ENCODE measurements around the gene SFMBT2. TPM values are rescaled to one million over a fixed set of nuclear protein-coding genes. Genes with fewer than 3 reads are reported as not detected.

SFMBT2 gene
- total and polyA plus RNA-seq, 5 donors from 2014 or later, result 1.3 to 21.2 (median 1.6) TPM

GRCh38 chr10:7170626-7171322 lies 240.1 kb downstream of the SFMBT2 start:
- no peak overlapping the region for H3K4me3 ChIP-seq (ENCODE audit: low read depth, low read length)
- peaks cover 8 to 14% of the 10 kb centered on the region in 2 experiments for H3K9me3 ChIP-seq (ENCODE audit: control insufficient read depth in 2 of 2, low read length in 2 of 2)
- no peaks in the 10 kb centered on the region for H3K4me1 ChIP-seq (ENCODE audit: control insufficient read depth, insufficient read depth, low read length, poor library complexity, severe bottlenecking)
- Mint-ChIP-seq H3K27me3 (no peaks in the 10 kb centered on the region), H3K36me3 (peaks cover 39% of the 10 kb centered on the region), H3K4me1 (peaks cover 0 to 7% (median under 1%) of the 10 kb centered on the region in 4 donors), H3K4me3 (no peak overlapping the region), H3K27ac (peak overlapping the region in 2 of 3 donors; percentile 78), H3K9me3 (peaks cover 0 to 12% (median 7%) of the 10 kb centered on the region in 7 donors)
- no peak for ATAC-seq (ENCODE audit: low read depth in 2 of 2)
- no peaks in the 10 kb centered on the region for H3K27me3 ChIP-seq (ENCODE audit: control insufficient read depth, insufficient read depth, low read length)
- peaks cover 31% of the 10 kb centered on the region for H3K36me3 ChIP-seq (ENCODE audit: control insufficient read depth, insufficient read depth, low read length)
- H3K27ac ChIP-seq (ENCODE audit: insufficient read depth, low read length, poor library complexity, severe bottlenecking), result no peak overlapping the region
- DNase-seq, result no peak

- no peaks in the 10 kb centered on the region for H3K27me3 Mint-ChIP-seq
- ATAC-seq (ENCODE audit: low read depth in 2 of 2) (no peak), DNase-seq (no peak)
- H3K4me1 ChIP-seq (ENCODE audit: control insufficient read depth, insufficient read depth, low read length, poor library complexity, severe bottlenecking), result no peaks in the 10 kb centered on the region
- no peak overlapping the region for H3K27ac ChIP-seq (ENCODE audit: insufficient read depth, low read length, poor library complexity, severe bottlenecking)
- peak overlapping the region in 1 of 4 donors; percentile 32 for H3K4me3 Mint-ChIP-seq
- peaks cover 17% of the 10 kb centered on the region for H3K36me3 ChIP-seq (ENCODE audit: control insufficient read depth, insufficient read depth, low read length)
- peaks cover 24% of the 10 kb centered on the region for H3K36me3 Mint-ChIP-seq
- H3K9me3 Mint-ChIP-seq, result peaks cover 0 to 2% (median 0%) of the 10 kb centered on the region in 7 donors
- H3K4me3 ChIP-seq (ENCODE audit: low read depth, low read length), result no peak overlapping the region
- peaks cover 0 to 7% (median 2%) of the 10 kb centered on the region in 4 donors for H3K4me1 Mint-ChIP-seq
- H3K27ac Mint-ChIP-seq, result peak overlapping the region in 2 of 3 donors; percentile 55 to 60
- no peaks in the 10 kb centered on the region for H3K9me3 ChIP-seq (ENCODE audit: control insufficient read depth in 2 of 2, low read length in 2 of 2)
- H3K27me3 ChIP-seq (ENCODE audit: control insufficient read depth, insufficient read depth, low read length), result no peaks in the 10 kb centered on the region
These were observed 242.4 kb downstream of the SFMBT2 start for GRCh38 chr10:7168414-7168813.

- no peak for DNase-seq
- Mint-ChIP-seq H3K27ac (peak overlapping the region in 1 of 3 donors; percentile 11), H3K36me3 (peaks cover 37% of the 10 kb centered on the region), H3K27me3 (no peaks in the 10 kb centered on the region), H3K4me3 (peak overlapping the region in 1 of 4 donors; percentile 22), H3K4me1 (peaks cover 0 to 7% (median 3%) of the 10 kb centered on the region in 4 donors), H3K9me3 (no peaks in the 10 kb centered on the region)
- Histone ChIP-seq H3K36me3 (ENCODE audit: control insufficient read depth, insufficient read depth, low read length) (peaks cover 17% of the 10 kb centered on the region), H3K4me3 (ENCODE audit: low read depth, low read length) (no peak overlapping the region), H3K9me3 (ENCODE audit: control insufficient read depth in 2 of 2, low read length in 2 of 2) (no peaks in the 10 kb centered on the region), H3K4me1 (ENCODE audit: control insufficient read depth, insufficient read depth, low read length, poor library complexity, severe bottlenecking) (no peaks in the 10 kb centered on the region), H3K27ac (ENCODE audit: insufficient read depth, low read length, poor library complexity, severe bottlenecking) (no peak overlapping the region), H3K27me3 (ENCODE audit: control insufficient read depth, insufficient read depth, low read length) (no peaks in the 10 kb centered on the region)
- ATAC-seq (ENCODE audit: low read depth in 2 of 2), result no peak
These were observed 245.2 kb downstream of the SFMBT2 start for GRCh38 chr10:7165500-7166177.

- no peaks in the 10 kb centered on the region for H3K27me3 ChIP-seq (ENCODE audit: control insufficient read depth, insufficient read depth, low read length)
- peaks cover under 1% of the 10 kb centered on the region for H3K4me1 ChIP-seq (ENCODE audit: control insufficient read depth, insufficient read depth, low read length, poor library complexity, severe bottlenecking)
- H3K27me3 Mint-ChIP-seq, result no peaks in the 10 kb centered on the region
- no peak overlapping the region for H3K27ac Mint-ChIP-seq
- peaks cover 6 to 11% (median 9%) of the 10 kb centered on the region in 4 donors for H3K4me1 Mint-ChIP-seq
- H3K4me3 Mint-ChIP-seq, result no peak overlapping the region
- DNase-seq (no peak), ATAC-seq (ENCODE audit: low read depth in 2 of 2) (no peak)
- H3K36me3 Mint-ChIP-seq, result peaks cover 42% of the 10 kb centered on the region
- H3K4me3 ChIP-seq (ENCODE audit: low read depth, low read length), result no peak overlapping the region
- H3K9me3 Mint-ChIP-seq, result no peaks in the 10 kb centered on the region
- no peak overlapping the region for H3K27ac ChIP-seq (ENCODE audit: insufficient read depth, low read length, poor library complexity, severe bottlenecking)
- H3K36me3 ChIP-seq (ENCODE audit: control insufficient read depth, insufficient read depth, low read length), result peaks cover 13% of the 10 kb centered on the region
- no peaks in the 10 kb centered on the region for H3K9me3 ChIP-seq (ENCODE audit: control insufficient read depth in 2 of 2, low read length in 2 of 2)
These were observed 245.9 kb downstream of the SFMBT2 start for GRCh38 chr10:7164955-7165354.

- Histone ChIP-seq H3K36me3 (ENCODE audit: control insufficient read depth, insufficient read depth, low read length) (peaks cover 13% of the 10 kb centered on the region), H3K27ac (ENCODE audit: insufficient read depth, low read length, poor library complexity, severe bottlenecking) (no peak overlapping the region), H3K9me3 (ENCODE audit: control insufficient read depth in 2 of 2, low read length in 2 of 2) (no peaks in the 10 kb centered on the region), H3K27me3 (ENCODE audit: control insufficient read depth, insufficient read depth, low read length) (no peaks in the 10 kb centered on the region), H3K4me3 (ENCODE audit: low read depth, low read length) (no peak overlapping the region), H3K4me1 (ENCODE audit: control insufficient read depth, insufficient read depth, low read length, poor library complexity, severe bottlenecking) (peaks cover 7% of the 10 kb centered on the region)
- Mint-ChIP-seq H3K27ac (peak overlapping the region in 1 of 3 donors; percentile 57), H3K9me3 (no peaks in the 10 kb centered on the region), H3K4me1 (peaks cover 9 to 27% (median 21%) of the 10 kb centered on the region in 4 donors), H3K4me3 (no peak overlapping the region), H3K36me3 (peaks cover 32% of the 10 kb centered on the region), H3K27me3 (no peaks in the 10 kb centered on the region)
- ATAC-seq (ENCODE audit: low read depth in 2 of 2), result no peak
- no peak for DNase-seq
These were observed 248.5 kb downstream of the SFMBT2 start for GRCh38 chr10:7162331-7162730.

GRCh38 chr10:7161484-7162250 lies 249.2 kb downstream of the SFMBT2 start:
- Mint-ChIP-seq H3K36me3 (peaks cover 29% of the 10 kb centered on the region), H3K4me3 (no peak overlapping the region), H3K9me3 (no peaks in the 10 kb centered on the region), H3K27ac (peak overlapping the region in 2 of 3 donors; percentile 46 to 53), H3K4me1 (peaks cover 9 to 32% (median 18%) of the 10 kb centered on the region in 4 donors), H3K27me3 (no peaks in the 10 kb centered on the region)
- H3K9me3 ChIP-seq (ENCODE audit: control insufficient read depth in 2 of 2, low read length in 2 of 2), result no peaks in the 10 kb centered on the region
- no peaks in the 10 kb centered on the region for H3K27me3 ChIP-seq (ENCODE audit: control insufficient read depth, insufficient read depth, low read length)
- H3K4me1 ChIP-seq (ENCODE audit: control insufficient read depth, insufficient read depth, low read length, poor library complexity, severe bottlenecking), result peaks cover 7% of the 10 kb centered on the region
- peaks cover 13% of the 10 kb centered on the region for H3K36me3 ChIP-seq (ENCODE audit: control insufficient read depth, insufficient read depth, low read length)
- H3K4me3 ChIP-seq (ENCODE audit: low read depth, low read length), result no peak overlapping the region
- no peak for DNase-seq
- no peak overlapping the region for H3K27ac ChIP-seq (ENCODE audit: insufficient read depth, low read length, poor library complexity, severe bottlenecking)
- no peak for ATAC-seq (ENCODE audit: low read depth in 2 of 2)

GRCh38 chr10:7159928-7160327 lies 250.9 kb downstream of the SFMBT2 start:
- peaks cover 9 to 34% (median 16%) of the 10 kb centered on the region in 4 donors for H3K4me1 Mint-ChIP-seq
- Histone ChIP-seq H3K27ac (ENCODE audit: insufficient read depth, low read length, poor library complexity, severe bottlenecking) (no peak overlapping the region), H3K27me3 (ENCODE audit: control insufficient read depth, insufficient read depth, low read length) (no peaks in the 10 kb centered on the region), H3K4me1 (ENCODE audit: control insufficient read depth, insufficient read depth, low read length, poor library complexity, severe bottlenecking) (peaks cover 7% of the 10 kb centered on the region), H3K36me3 (ENCODE audit: control insufficient read depth, insufficient read depth, low read length) (peaks cover 13% of the 10 kb centered on the region), H3K9me3 (ENCODE audit: control insufficient read depth in 2 of 2, low read length in 2 of 2) (no peaks in the 10 kb centered on the region), H3K4me3 (ENCODE audit: low read depth, low read length) (peak overlapping the region; percentile 39)
- no peaks in the 10 kb centered on the region for H3K27me3 Mint-ChIP-seq
- DNase-seq (peak in 1 of 3 donors; percentile 7), ATAC-seq (ENCODE audit: low read depth in 2 of 2) (no peak)
- peaks cover 29% of the 10 kb centered on the region for H3K36me3 Mint-ChIP-seq
- peak overlapping the region in 2 of 4 donors; percentile 10 to 29 for H3K4me3 Mint-ChIP-seq
- no peaks in the 10 kb centered on the region for H3K9me3 Mint-ChIP-seq
- H3K27ac Mint-ChIP-seq, result peak overlapping the region in 2 of 3 donors; percentile 67 to 77
